ENCODE measurements around the gene GIMAP8.

GRCh38 chr7:150421831-150422230, 28.6 kb upstream of the GIMAP8 start:
- TF ChIP-seq CTCF (conservative IDR thresholded peaks at IDR 0.05; ENCODE audit: low read depth in 2 of 2) (no peak), EZH2 (IDR thresholded peaks at IDR 0.05; ENCODE audit: low read depth, unreplicated experiment) (no peak), EZH2phosphoT487 (IDR thresholded peaks at IDR 0.05; ENCODE audit: unreplicated experiment) (no peak), POLR2AphosphoS5 (IDR thresholded peaks at IDR 0.05; ENCODE audit: low read depth) (no peak), REST (IDR thresholded peaks at IDR 0.05; ENCODE audit: unreplicated experiment) (no peak), CREB1 (CRISPR knock-in tag; IDR thresholded peaks at IDR 0.05; ENCODE audit: low read depth) (no peak), ETS1 (IDR thresholded peaks at IDR 0.05) (no peak), JUNB (IDR thresholded peaks at IDR 0.05; ENCODE audit: unreplicated experiment) (no peak), ZNF462 (CRISPR knock-in tag; IDR thresholded peaks at IDR 0.05) (no peak), ZNF114 (CRISPR knock-in tag; IDR thresholded peaks at IDR 0.05) (no peak), NANOG (IDR thresholded peaks at IDR 0.05; ENCODE audit: borderline replicate concordance) (no peak), ZNF331 (CRISPR knock-in tag; IDR thresholded peaks at IDR 0.05; ENCODE audit: low read depth) (no peak)

Measured in GM23338 (cell line).